GM12878 (cell line): ENCODE data around the gene ZNF785. TPM values are rescaled to one million over a fixed set of nuclear protein-coding genes. Genes with fewer than 3 reads are reported as not detected.

Experiments
- BMI1 ChIP-seq: fragments of 450-650 bp; IDR thresholded peaks from 2 replicates; pipeline ENCODE4 v1.6.1; 2016; ENCODE audit warnings: mild to moderate bottlenecking, moderate library complexity, borderline replicate concordance
- CREM ChIP-seq: IDR thresholded peaks from 2 replicates; pipeline ENCODE4 v1.6.1; 2014; ENCODE audit warnings: antibody characterized with exemption, low read depth
- MTA2 ChIP-seq: fragments of 450-650 bp; IDR thresholded peaks from 2 replicates; pipeline ENCODE4 v1.6.1; 2016; ENCODE audit warnings: low read depth, mild to moderate bottlenecking, moderate library complexity
- NR2C2 ChIP-seq: IDR thresholded peaks from 2 replicates; pipeline ENCODE4 v1.6.1; 2011; ENCODE audit warnings: borderline replicate concordance, low read depth; ENCODE audit not compliant: control insufficient read depth, insufficient read length
- RAD51 ChIP-seq: fragments of 450-650 bp; IDR thresholded peaks from 2 replicates; pipeline ENCODE4 v1.6.1; 2016; ENCODE audit warnings: moderate library complexity, mild to moderate bottlenecking, inconsistent platforms
- SRF ChIP-seq, 2 experiments: IDR thresholded peaks; 2 replicates each; pipeline ENCODE4 v1.6.1; 2011; ENCODE audit warnings: low read depth in 2 of 2, low read length in 2 of 2, mild to moderate bottlenecking in 1 of 2, moderate library complexity in 1 of 2
- ZBTB11 ChIP-seq: fragments of 450-650 bp; formaldehyde crosslinking; IDR thresholded peaks from 2 replicates; pipeline ENCODE4 v1.5.0; 2022; ENCODE audit warnings: mild to moderate bottlenecking, missing genetic modification characterization
- polyA plus RNA-seq, 11 experiments: library from polyadenylated mRNA; depleted of rRNA in 4 of 11; unstranded in 6 of 11; stranded (reverse) in 5 of 11; fragments of >200 nt; fragmentation: Nextera tagmentation in 4 of 11; fragmentation: Illumina TruSeq in 1 of 11; extraction: Ambion mirVana in 4 of 11; extraction: Trizol in 1 of 11; gene quantifications; 1 replicate in 1 of 11; 2 replicates in 10 of 11; pipeline versions ENCODE4 v1.2.1 to v1.2.3, GENCODE V29; 2011 to 2016; ENCODE audit warnings: inconsistent platforms in 2 of 11, missing spikeins in 2 of 11, low read depth in 1 of 11
- total RNA-seq, 4 experiments: library from RNA; depleted of rRNA in 3 of 4; stranded (reverse); fragments of >200 nt in 3 of 4; fragmentation: Illumina TruSeq in 1 of 4; extraction: Trizol in 1 of 4; gene quantifications; 2 replicates each; pipeline versions ENCODE4 v1.2.1 to v1.2.3, GENCODE V29; 2013 to 2021
- TF ChIP-seq, protein P1 (sequence below): IDR thresholded peaks from 2 replicates; pipeline ENCODE4 v1.6.1; 2011; ENCODE audit warnings: borderline replicate concordance, low read depth, mild to moderate bottlenecking, moderate library complexity, mixed read lengths, low read length; ENCODE audit not compliant: insufficient read depth; ENCODE audit errors: extremely low read length

The ZNF785 gene
- total and polyA plus RNA-seq, 10 of the 15 experiments (the other 5 are each of a cell fraction or from before 2014, with no cell fraction given): 0.87 to 11.5 (median 7.5) TPM

DNA sequence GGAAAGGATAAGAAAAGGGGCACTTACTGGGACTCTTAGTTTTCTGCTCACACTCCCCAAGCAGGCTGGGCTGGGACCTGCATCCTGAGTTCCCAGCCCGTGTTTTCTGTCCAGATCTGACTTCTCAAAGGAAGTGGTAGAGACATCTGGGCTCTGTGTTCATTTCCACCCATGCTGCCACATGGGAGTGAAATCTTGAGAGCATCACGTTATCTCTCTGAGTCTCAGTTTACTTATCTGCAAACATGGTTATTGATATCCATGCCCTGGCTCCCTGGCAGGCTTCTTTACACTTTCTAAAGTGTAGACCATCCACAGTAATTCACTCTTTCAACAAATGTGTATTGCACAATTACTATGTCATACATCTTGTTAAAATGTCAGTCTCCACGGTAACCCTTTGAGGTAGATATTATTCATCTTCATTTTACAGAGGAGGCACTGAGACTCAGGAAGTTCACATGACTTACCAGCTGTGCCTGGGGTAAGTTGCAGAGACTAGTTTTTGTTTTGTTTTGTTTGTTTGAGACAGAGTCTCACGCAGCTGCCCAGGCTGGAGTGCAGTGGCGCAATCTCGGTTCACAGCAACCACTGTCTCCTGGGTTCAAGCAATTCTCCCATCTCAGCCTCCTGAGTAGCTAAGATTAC, 17.4 kb downstream of the ZNF785 start (continued):
- TF ChIP-seq ZBTB11 (CRISPR knock-in tag) (no peak), RAD51 (peak; percentile 82), SRF (IDR thresholded peaks at IDR 0.05; ENCODE audit: low read depth in 2 of 2, low read length in 2 of 2) (no peak), CREM (0 out of 2 replicates have a peak, but pooled peaks have one; percentile 9), NR2C2 (no peak), MTA2 (no peak), BMI1 (peak; percentile 24; the same call in 1 of the 2 replicates)
- TF ChIP-seq, protein P1, sequence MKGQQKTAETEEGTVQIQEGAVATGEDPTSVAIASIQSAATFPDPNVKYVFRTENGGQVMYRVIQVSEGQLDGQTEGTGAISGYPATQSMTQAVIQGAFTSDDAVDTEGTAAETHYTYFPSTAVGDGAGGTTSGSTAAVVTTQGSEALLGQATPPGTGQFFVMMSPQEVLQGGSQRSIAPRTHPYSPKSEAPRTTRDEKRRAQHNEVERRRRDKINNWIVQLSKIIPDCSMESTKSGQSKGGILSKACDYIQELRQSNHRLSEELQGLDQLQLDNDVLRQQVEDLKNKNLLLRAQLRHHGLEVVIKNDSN: no peak
- TF ChIP-seq, all 136 proteins: peak for 14
